ENCODE results near the gene KCNC1. TPM values are rescaled to one million over a fixed set of nuclear protein-coding genes. Genes with fewer than 3 reads are reported as not detected.

The KCNC1 gene
- polyA plus RNA-seq, 1 of the 3 experiments (the other 2 are of a cell fraction): 0.18 TPM

DNA sequence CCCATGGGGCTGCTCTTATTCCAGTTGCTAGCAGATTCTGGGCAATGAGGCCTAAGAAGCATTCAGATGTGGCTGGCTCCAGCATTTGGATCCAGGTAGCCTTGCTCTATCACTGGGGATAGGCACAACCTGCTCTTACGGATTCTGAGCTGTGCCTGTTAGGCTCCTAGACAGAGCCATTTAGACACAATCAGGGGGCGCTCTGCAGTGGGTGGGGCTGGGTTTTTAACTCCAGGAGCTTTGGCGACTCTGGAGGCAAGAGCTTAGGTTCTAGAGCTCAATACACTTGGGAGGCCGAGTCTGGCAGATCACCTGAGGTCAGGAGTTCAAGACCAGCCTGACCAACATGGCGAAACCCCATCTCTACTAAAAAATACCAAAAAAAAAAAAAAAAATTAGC, 32.0 kb downstream of the KCNC1 start:
- POLR2A ChIA-PET: no interaction called here
- CTCF ChIA-PET: interaction anchor here (0.7 to 3.2 kb wide), 9 partner anchors 18 to 212 kb away, joined by 3 to 13 read pairs (median 5); partner anchors contain the start of gene KCNC1
- Histone ChIP-seq H3K9me2 (no peaks in the 10 kb centered on the region), H3K79me2 (ENCODE audit: insufficient read depth) (no peaks in the 10 kb centered on the region), H3K27ac (ENCODE audit: low read depth in 2 of 2, low read length in 1 of 2) (no peak overlapping the region), H4K20me1 (ENCODE audit: insufficient read depth) (no peaks in the 10 kb centered on the region), H3K9ac (no peak overlapping the region), H2AFZ (ENCODE audit: low read depth) (no peak overlapping the region), H3K4me2 (no peak overlapping the region), H3K4me1 (ENCODE audit: control insufficient read depth in 1 of 2, insufficient read depth in 2 of 2, low read depth in 1 of 2, low read length in 1 of 2) (peaks cover 0 to 24% of the 10 kb centered on the region in 2 experiments; a peak in 2 of 4 replicates), H3K27me3 (ENCODE audit: insufficient read depth) (no peaks in the 10 kb centered on the region), H3K36me3 (replicated peaks in 1 of 2; ENCODE audit: control insufficient read depth in 1 of 2, insufficient read depth in 2 of 2, low read length in 1 of 2) (no peaks in the 10 kb centered on the region), H3K4me3 (ENCODE audit: low read depth in 2 of 2, low read length in 1 of 2) (no peak overlapping the region), H3K9me3 (no peaks in the 10 kb centered on the region), H3F3A (replicated peaks; ENCODE audit: insufficient read depth) (no peaks in the 10 kb centered on the region)
- TF ChIP-seq, protein P1, sequence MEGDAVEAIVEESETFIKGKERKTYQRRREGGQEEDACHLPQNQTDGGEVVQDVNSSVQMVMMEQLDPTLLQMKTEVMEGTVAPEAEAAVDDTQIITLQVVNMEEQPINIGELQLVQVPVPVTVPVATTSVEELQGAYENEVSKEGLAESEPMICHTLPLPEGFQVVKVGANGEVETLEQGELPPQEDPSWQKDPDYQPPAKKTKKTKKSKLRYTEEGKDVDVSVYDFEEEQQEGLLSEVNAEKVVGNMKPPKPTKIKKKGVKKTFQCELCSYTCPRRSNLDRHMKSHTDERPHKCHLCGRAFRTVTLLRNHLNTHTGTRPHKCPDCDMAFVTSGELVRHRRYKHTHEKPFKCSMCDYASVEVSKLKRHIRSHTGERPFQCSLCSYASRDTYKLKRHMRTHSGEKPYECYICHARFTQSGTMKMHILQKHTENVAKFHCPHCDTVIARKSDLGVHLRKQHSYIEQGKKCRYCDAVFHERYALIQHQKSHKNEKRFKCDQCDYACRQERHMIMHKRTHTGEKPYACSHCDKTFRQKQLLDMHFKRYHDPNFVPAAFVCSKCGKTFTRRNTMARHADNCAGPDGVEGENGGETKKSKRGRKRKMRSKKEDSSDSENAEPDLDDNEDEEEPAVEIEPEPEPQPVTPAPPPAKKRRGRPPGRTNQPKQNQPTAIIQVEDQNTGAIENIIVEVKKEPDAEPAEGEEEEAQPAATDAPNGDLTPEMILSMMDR (IDR thresholded peaks at IDR 0.05): peak; percentile 23
- TF ChIP-seq SMC3 (IDR thresholded peaks at IDR 0.05; ENCODE audit: low read depth, low read length) (0 out of 2 replicates have a peak, but pooled peaks have one; percentile 4), MEF2A (IDR thresholded peaks at IDR 0.05; ENCODE audit: borderline replicate concordance, low read depth) (no peak), RCOR1 (IDR thresholded peaks at IDR 0.05; ENCODE audit: low read length) (no peak), MXI1 (IDR thresholded peaks at IDR 0.05; ENCODE audit: low read depth, low read length) (no peak), REST (IDR thresholded peaks at IDR 0.05; ENCODE audit: low read depth, low read length) (no peak), EP300 (IDR thresholded peaks at IDR 0.05; ENCODE audit: borderline replicate concordance in 1 of 2, low read depth in 1 of 2, low read length in 1 of 2) (no peak), JUND (IDR thresholded peaks at IDR 0.05) (no peak)
- WGBS (ENCODE audit: low lambda C conversion rate): 60% methylated on average over 4 of the region's 5 CpGs
- no peak for DNase-seq

- Histone ChIP-seq H2AFZ (ENCODE audit: low read depth) (no peak overlapping the region), H3K27me3 (ENCODE audit: insufficient read depth) (no peaks in the 10 kb centered on the region), H3K4me1 (ENCODE audit: control insufficient read depth in 1 of 2, insufficient read depth in 2 of 2, low read depth in 1 of 2, low read length in 1 of 2) (peaks cover 0 to 24% of the 10 kb centered on the region in 2 experiments; a peak in 2 of 4 replicates), H3K27ac (ENCODE audit: low read depth in 2 of 2, low read length in 1 of 2) (no peak overlapping the region), H4K20me1 (ENCODE audit: insufficient read depth) (no peaks in the 10 kb centered on the region), H3F3A (replicated peaks; ENCODE audit: insufficient read depth) (no peaks in the 10 kb centered on the region), H3K9me2 (no peaks in the 10 kb centered on the region), H3K9me3 (no peaks in the 10 kb centered on the region), H3K4me2 (no peak overlapping the region), H3K4me3 (ENCODE audit: low read depth in 2 of 2, low read length in 1 of 2) (no peak overlapping the region), H3K79me2 (ENCODE audit: insufficient read depth) (no peaks in the 10 kb centered on the region), H3K36me3 (replicated peaks in 1 of 2; ENCODE audit: control insufficient read depth in 1 of 2, insufficient read depth in 2 of 2, low read length in 1 of 2) (no peaks in the 10 kb centered on the region), H3K9ac (no peak overlapping the region)
- no peak for DNase-seq
- WGBS (ENCODE audit: low lambda C conversion rate): 75% methylated on average over 6 of the region's 7 CpGs
- ChIA-PET CTCF (interaction anchor here (0.7 to 3.2 kb wide), 5 partner anchors 27 to 206 kb away, joined by 3 to 13 read pairs (median 9); partner anchors contain the start of gene KCNC1), POLR2A (no interaction called here)
- TF ChIP-seq, protein P1 (IDR thresholded peaks at IDR 0.05): no peak
- TF ChIP-seq REST (IDR thresholded peaks at IDR 0.05; ENCODE audit: low read depth, low read length) (no peak), IRF3 (IDR thresholded peaks at IDR 0.05; ENCODE audit: low read depth, low read length) (no peak), NRF1 (IDR thresholded peaks at IDR 0.05; ENCODE audit: low read depth, low read length) (no peak), POLR2AphosphoS5 (IDR thresholded peaks at IDR 0.05; ENCODE audit: low read depth, low read length) (no peak)
These were observed 32.8 kb downstream of the KCNC1 start for GRCh38 chr11:17767301-17767885.

All from SK-N-SH (cell line).